Muscle of leg (tissue), 11 donors: ENCODE data around the gene TMEM204. TPM values are rescaled to one million over a fixed set of nuclear protein-coding genes. Genes with fewer than 3 reads are reported as not detected.

ENCODE experiments used
- DNase-seq: peaks from one replicate; pipeline ENCODE4 v3.0.0; 2013
- H3K27ac ChIP-seq: one replicate; pipeline ENCODE4 v1.5.1; 2013; ENCODE audit warnings: mild to moderate bottlenecking, low read length, control low read depth
- H3K27me3 ChIP-seq: one replicate; pipeline ENCODE4 v1.6.1; 2013; ENCODE audit warnings: low read length; ENCODE audit not compliant: control insufficient read depth, insufficient read depth
- H3K36me3 ChIP-seq: one replicate; pipeline ENCODE4 v1.6.1; 2013; ENCODE audit warnings: low read length; ENCODE audit not compliant: control insufficient read depth, insufficient read depth
- H3K4me1 ChIP-seq: one replicate; pipeline ENCODE4 v1.6.1; 2013; ENCODE audit warnings: low read length; ENCODE audit not compliant: control insufficient read depth, insufficient read depth
- H3K4me3 ChIP-seq: one replicate; pipeline ENCODE4 v1.5.1; 2013; ENCODE audit warnings: low read length, control low read depth
- H3K9me3 ChIP-seq: replicated peaks from 2 replicates; pipeline ENCODE4 v1.6.1; 2013; ENCODE audit warnings: low read depth, low read length; ENCODE audit not compliant: control insufficient read depth
- WGBS: methylation state at CpG from one replicate; pipeline ENCODE4 v1.1.5; 2013; ENCODE audit warnings: missing lambda C conversion rate; ENCODE audit not compliant: insufficient coverage; 5-methylcytosine and 5-hydroxymethylcytosine counted together
- polyA plus RNA-seq, 8 donors: library from polyadenylated mRNA; unstranded; fragments of 120-200 nt; gene quantifications; one replicate each; pipeline versions ENCODE4 v1.2.1 to v1.2.3, GENCODE V29; 2013; ENCODE audit warnings: inconsistent platforms in 1 of 8, low replicate concordance in 1 of 8; ENCODE audit not compliant: insufficient read length in 8 of 8, insufficient read depth in 1 of 8
- total RNA-seq: library from RNA; stranded (reverse); fragments of 120-200 nt; gene quantifications from one replicate; pipeline ENCODE4 v1.2.4, GENCODE V29; 2013

The TMEM204 gene
- total and polyA plus RNA-seq, 9 donors, result 14.6 to 22.2 (median 18.0) TPM

DNA sequence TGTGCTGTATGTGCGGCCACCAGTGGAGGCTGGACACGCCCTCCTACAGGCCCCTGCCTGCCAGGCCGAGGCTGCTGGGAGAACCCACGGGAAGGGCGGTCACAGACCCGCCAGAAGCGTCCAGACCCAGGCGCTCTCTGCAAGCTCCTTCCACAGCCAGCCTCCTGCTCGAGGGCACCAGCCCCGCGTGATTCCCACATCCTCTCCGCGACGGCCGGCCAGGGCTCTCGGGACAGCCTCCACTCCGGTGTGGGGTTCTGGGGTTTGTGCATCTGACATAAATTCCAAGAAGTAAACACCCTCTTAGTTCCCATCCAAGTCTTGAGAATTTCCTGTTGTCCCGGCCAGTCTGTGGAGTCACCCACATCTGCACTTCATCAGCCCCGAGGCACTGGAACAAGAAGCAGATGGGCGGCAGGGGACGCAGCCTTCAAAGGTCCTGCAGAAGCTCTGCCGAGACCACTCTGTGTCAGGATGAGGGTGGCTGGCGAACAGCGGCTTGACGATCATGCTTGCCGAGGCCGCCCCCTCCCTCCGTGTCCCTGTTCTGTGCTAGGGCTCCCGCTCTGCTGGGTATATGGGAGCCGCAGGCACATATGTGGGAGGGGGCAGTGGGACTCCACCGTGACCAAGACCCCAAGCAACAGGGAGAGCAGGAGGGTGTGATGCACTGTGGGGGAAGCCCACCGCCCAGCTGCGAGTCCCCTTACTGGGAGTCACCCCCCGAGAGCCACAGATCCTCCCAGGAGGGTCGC is 2.4 kb upstream of the TMEM204 start:
- Histone ChIP-seq H3K27ac (peak overlapping the region; percentile 90), H3K9me3 (no peaks in the 10 kb centered on the region), H3K4me1 (peaks cover 63% of the 10 kb centered on the region), H3K27me3 (no peaks in the 10 kb centered on the region), H3K36me3 (peaks cover 5% of the 10 kb centered on the region), H3K4me3 (no peak overlapping the region)
- DNase-seq, result peak; percentile 90
- 36% methylated on average over 31 of the region's 35 CpGs for WGBS

DNA sequence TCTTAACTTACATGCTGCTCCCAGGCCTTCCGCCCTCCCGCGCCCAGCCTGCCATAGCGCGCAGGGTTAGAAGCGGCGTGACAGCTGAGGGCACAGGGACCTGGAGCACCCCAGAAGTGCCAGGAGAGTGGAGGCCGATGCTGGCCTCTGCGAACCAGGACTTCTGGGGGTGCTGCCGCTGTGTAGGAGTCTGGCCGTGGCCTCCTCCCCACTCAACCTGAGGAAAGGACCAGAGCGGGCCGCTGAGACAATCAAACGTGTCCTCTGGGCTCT is 1.9 kb upstream of the TMEM204 start:
- H3K27me3 ChIP-seq, result no peaks in the 10 kb centered on the region
- WGBS, result 83% methylated on average over 7 of the region's 14 CpGs
- no peak for DNase-seq
- peaks cover 11% of the 10 kb centered on the region for H3K36me3 ChIP-seq
- H3K9me3 ChIP-seq, result no peaks in the 10 kb centered on the region
- H3K4me3 ChIP-seq, result no peak overlapping the region
- peaks cover 68% of the 10 kb centered on the region for H3K4me1 ChIP-seq
- peak overlapping the region; percentile 90 for H3K27ac ChIP-seq

DNA sequence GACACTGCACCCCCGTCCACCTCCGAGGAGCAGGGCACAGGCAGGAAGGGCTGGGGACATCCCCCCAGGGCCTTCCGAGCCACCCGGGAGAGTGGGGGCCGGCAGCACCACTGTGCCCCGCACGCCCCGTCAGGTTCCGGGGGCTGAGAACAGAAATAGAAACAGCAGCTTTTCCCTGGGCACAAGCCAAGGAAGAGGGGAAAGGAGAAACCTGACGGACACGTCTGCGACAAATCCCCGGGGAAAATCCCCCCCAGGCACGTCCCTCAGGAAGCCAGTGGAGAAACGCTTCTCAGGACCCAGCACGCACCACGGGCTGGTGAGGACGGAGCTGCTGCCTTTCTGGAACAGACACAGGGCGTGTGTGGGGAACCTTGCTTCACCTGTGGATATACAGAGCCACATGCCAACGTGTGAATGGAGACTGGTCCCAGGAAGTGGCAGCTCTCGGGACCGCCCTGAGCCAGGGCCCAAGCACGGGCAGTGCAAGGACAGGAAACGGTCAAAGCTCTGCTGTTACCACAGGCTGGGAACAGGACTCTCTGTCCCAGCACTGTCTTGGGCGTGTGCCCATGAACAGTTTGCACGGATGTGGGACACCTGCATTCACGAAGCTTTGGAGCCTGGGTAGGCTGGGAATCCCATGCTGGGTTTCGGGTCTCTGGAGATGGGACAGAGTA is 1.2 kb upstream of the TMEM204 start:
- Histone ChIP-seq H3K27ac (peak overlapping the region; percentile 90), H3K4me3 (no peak overlapping the region), H3K36me3 (peaks cover 17% of the 10 kb centered on the region), H3K27me3 (no peaks in the 10 kb centered on the region), H3K4me1 (peaks cover 70% of the 10 kb centered on the region), H3K9me3 (no peaks in the 10 kb centered on the region)
- WGBS, result 40% methylated on average over 27 of the region's 28 CpGs
- peak; percentile 76 for DNase-seq

DNA sequence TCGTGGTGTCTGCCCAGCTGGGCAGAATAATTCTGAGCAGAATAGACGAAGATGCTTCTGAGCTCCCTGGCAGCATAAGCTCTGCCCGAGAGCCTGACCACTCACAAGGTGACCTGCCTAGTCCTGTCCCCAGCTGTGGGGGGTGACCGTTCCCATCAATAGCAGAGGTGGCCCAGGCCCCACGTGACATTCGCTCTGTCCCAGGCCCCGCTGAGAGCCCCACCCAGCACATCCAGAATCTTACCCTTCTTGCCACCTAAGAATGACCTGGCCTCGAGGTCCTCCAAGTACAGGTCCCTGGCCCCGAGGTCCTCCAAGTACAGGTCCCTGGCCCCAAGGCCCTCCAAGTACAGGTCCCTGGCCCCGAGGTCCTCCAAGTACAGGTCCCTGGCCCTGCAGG is 695 bp upstream of the TMEM204 start:
- 56% methylated on average over 6 of the region's 10 CpGs for WGBS

DNA sequence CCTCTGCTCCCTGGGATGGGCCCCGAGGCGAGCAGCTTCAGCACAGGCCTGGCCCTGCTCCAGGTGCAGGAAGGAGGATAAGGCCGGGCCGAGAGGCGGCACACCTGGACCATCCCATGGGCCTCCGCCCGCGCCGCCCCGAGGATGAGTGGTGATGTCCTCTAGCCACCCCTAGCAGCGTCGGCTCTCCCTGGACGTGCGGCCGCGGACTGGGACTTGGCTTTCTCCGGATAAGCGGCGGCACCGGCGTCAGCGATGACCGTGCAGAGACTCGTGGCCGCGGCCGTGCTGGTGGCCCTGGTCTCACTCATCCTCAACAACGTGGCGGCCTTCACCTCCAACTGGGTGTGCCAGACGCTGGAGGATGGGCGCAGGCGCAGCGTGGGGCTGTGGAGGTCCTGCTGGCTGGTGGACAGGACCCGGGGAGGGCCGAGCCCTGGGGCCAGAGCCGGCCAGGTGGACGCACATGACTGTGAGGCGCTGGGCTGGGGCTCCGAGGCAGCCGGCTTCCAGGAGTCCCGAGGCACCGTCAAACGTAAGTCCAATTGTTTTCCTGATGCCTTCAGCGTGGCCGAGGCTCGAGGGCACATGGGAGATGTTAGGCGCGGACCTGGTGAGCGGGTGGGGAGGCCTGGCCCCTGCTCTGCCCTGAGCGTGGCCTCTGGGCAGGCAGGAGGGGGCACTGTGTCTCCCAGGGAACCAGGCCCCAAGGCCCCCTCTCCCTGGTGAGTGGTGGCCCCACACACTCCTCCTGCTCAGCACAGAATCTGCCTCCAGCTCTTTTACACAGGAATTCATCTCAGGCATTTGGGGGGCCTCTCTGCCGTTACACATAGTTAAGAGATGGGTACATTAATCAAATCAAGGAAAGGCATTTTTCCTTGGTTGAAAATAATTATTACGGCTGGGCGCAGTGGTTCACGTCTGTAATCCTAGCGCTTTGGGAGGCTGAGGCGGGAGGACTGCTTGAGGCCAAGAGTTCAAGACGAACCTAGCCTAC is 855 bp downstream of the TMEM204 start:
- H3K36me3 ChIP-seq, result peaks cover 33% of the 10 kb centered on the region
- peak overlapping the region; percentile 68 for H3K4me3 ChIP-seq
- no peaks in the 10 kb centered on the region for H3K9me3 ChIP-seq
- no peaks in the 10 kb centered on the region for H3K27me3 ChIP-seq
- H3K4me1 ChIP-seq, result peaks cover 71% of the 10 kb centered on the region
- H3K27ac ChIP-seq, result peak overlapping the region; percentile 82
- no peak for DNase-seq
- 25% methylated on average over 49 of the region's 57 CpGs for WGBS

More for the DNA sequence above, 695 bp upstream of the TMEM204 start:
- no peak for DNase-seq
- H3K36me3 ChIP-seq, result peaks cover 20% of the 10 kb centered on the region
- H3K9me3 ChIP-seq, result no peaks in the 10 kb centered on the region
- peak overlapping the region; percentile 90 for H3K27ac ChIP-seq
- no peaks in the 10 kb centered on the region for H3K27me3 ChIP-seq
- H3K4me3 ChIP-seq, result no peak overlapping the region
- H3K4me1 ChIP-seq, result peaks cover 65% of the 10 kb centered on the region

DNA sequence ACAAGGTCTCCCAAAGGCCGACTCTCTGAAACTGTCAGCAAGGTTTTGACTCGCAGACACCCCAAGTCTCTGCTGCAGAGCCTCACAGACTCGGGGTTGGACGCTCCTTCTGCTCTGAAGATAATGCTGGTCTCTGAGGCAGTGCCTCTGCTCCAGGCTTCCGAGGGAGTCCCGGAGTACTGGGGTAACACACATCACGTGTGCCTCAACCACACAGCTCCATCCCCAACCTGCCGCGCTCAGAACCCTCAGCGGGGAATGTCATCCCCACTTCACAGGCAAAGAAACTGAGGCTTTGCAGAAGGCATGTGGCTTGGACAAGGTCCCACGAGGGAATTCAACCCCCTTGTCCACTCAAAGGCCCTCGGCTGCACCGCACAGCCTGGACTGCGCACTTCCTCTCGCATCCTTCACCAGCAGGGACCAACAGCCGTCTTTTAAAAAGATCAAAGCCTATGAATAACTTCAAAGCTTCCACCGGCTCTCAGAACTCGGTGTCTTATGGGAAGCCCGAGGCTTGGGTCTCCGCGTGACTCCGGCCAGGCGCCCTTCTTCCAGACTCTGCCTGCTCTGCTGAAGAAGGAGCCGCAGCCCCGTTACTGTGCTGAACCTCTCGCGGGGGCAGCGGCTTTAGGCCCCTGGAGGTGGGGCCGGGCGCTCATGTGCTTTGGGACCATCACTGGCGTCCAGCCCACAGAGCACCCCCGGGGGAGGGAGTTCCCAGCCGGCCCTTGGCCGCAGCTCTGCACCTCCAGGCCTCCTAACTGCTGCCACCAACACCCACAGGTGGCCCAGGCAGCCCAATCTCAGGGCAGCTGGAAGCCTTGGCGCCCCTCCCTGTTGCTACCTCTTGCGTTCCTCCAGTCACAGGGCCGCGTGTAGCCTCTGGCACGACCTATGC is 2.2 kb downstream of the TMEM204 start:
- no peak for DNase-seq
- Histone ChIP-seq H3K4me3 (peak overlapping the region; percentile 68), H3K36me3 (peaks cover 46% of the 10 kb centered on the region), H3K9me3 (no peaks in the 10 kb centered on the region), H3K27ac (no peak overlapping the region), H3K4me1 (peaks cover 76% of the 10 kb centered on the region), H3K27me3 (no peaks in the 10 kb centered on the region)
- WGBS, result 39% methylated on average over 28 of the region's 39 CpGs

DNA sequence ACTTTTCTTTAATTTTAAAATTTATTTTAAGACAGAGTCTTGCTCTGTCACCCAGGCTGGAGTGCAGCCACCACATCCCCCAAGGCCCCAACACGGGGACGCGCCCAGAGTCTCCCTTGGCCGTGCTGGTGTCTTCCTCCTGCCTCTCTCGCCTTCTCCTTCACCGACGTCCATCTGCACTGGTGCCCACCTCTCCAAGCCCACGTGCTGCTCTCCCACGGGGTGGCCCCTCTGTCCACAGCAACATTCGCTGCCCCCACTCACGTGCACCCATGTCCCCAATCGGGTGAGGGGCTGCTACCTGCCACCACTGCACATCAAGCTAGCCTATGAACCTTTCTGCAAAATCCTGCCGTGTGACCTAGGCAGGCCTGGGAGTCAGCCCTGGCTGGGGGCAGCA is 3.1 kb downstream of the TMEM204 start:
- H3K4me3 ChIP-seq, result no peak overlapping the region
- no peaks in the 10 kb centered on the region for H3K9me3 ChIP-seq
- 64% methylated on average over 13 of the region's 13 CpGs for WGBS
- no peaks in the 10 kb centered on the region for H3K27me3 ChIP-seq
- no peak overlapping the region for H3K27ac ChIP-seq
- peaks cover 50% of the 10 kb centered on the region for H3K36me3 ChIP-seq
- DNase-seq, result no peak
- peaks cover 78% of the 10 kb centered on the region for H3K4me1 ChIP-seq

DNA sequence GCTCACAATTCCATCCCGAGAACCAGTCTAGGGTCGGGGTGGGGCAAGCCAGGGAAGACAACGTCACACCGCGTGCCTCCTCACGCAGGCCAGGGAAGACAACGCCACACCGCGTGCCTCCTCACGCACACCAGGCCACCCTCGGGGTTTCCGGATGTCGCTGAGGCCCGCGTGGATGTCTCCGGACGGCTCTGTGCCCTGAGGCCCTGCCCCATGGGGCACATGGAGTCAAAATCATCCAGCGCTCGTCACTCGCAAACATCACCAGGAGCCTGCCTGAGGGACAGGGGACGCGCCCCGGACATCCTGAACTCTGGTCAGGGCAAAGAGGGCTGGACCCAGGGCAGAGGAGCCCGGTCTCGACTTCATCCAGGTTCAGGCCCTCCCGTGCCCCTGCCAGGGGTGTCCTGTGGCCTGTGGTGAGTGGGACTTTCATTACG is 3.7 kb downstream of the TMEM204 start:
- peaks cover 78% of the 10 kb centered on the region for H3K4me1 ChIP-seq
- no peaks in the 10 kb centered on the region for H3K27me3 ChIP-seq
- no peak overlapping the region for H3K4me3 ChIP-seq
- DNase-seq, result no peak
- WGBS, result 81% methylated on average over 27 of the region's 27 CpGs
- H3K36me3 ChIP-seq, result peaks cover 53% of the 10 kb centered on the region
- H3K27ac ChIP-seq, result no peak overlapping the region
- no peaks in the 10 kb centered on the region for H3K9me3 ChIP-seq

DNA sequence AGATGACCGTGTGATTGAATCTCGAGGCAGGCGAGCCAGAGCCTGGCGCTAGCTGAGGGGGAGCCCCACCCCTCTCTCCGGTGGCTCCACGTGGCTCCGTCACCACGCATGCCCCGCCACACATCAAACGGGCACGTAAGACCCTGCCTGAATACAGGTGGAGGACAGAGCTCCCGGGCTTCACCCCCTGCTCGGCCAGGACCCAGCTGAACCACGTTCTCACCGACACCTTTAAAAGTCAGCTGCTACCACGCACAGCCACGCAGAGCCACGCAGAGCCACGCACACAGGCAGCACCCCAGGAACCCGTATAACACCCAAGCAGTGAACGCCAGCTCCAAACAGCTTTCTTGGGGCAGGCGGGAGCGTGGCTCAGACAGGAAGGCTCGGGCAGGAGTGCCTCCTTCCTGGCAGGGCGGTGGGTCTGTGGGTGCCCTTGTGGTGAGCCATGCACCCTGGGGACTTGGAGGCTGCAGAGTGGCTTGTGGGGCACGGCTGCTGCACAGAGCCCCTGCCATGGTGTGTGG is 4.4 kb downstream of the TMEM204 start:
- Histone ChIP-seq H3K27me3 (no peaks in the 10 kb centered on the region), H3K4me1 (peaks cover 78% of the 10 kb centered on the region), H3K4me3 (no peak overlapping the region), H3K9me3 (no peaks in the 10 kb centered on the region), H3K36me3 (peaks cover 59% of the 10 kb centered on the region), H3K27ac (no peak overlapping the region)
- no peak for DNase-seq
- 89% methylated on average over 26 of the region's 26 CpGs for WGBS
